B cell (primary cell): ENCODE results near the gene ITGA3. TPM values are rescaled to one million over a fixed set of nuclear protein-coding genes. Genes with fewer than 3 reads are reported as not detected.

Experiments
- ATAC-seq: fragments of 200-7000 bp; cut with Tn5 transposase; one replicate; pipeline ENCODE4 v1.10.0; 2021; ENCODE audit warnings: low read depth, mild to moderate bottlenecking, moderate number of reproducible peaks, moderate library complexity
- CTCF ChIA-PET: fragments of 350-600 bp; sonication (Branson Sonifier 250); formaldehyde crosslinking; loops from one replicate; lab custom pipeline; 2021; ENCODE audit warnings: antibody characterized with exemption, inconsistent platforms; lab: Charles Lee
- POLR2A ChIA-PET: fragments of 350-600 bp; sonication (Branson Sonifier 250); formaldehyde crosslinking; loops from one replicate; lab custom pipeline; 2021; ENCODE audit warnings: antibody characterized with exemption; lab: Charles Lee
- DNase-seq: peaks from one replicate; pipeline ENCODE4 v3.0.0; 2013
- H2AFZ ChIP-seq: 2 replicates; pipeline ENCODE4 v1.6.1; 2012; ENCODE audit warnings: mild to moderate bottlenecking, low read depth, low read length; ENCODE audit not compliant: insufficient read depth, poor library complexity, severe bottlenecking
- H3K27ac ChIP-seq, 2 donors: 1 replicate in 1 of 2; 2 replicates in 1 of 2; pipeline ENCODE4 v1.5.1; 2012 to 2013; ENCODE audit warnings: low read length in 2 of 2, mild to moderate bottlenecking in 2 of 2, moderate library complexity in 1 of 2
- H3K27me3 ChIP-seq, 4 experiments: fragments of 200-600 bp in 1 of 4; sonication (generic) in 1 of 4; replicated peaks in 1 of 4; 1 replicate in 2 of 4; 2 replicates in 2 of 4; pipeline versions ENCODE4 v1.6.1 to v1.7.0; 2013 to 2016; ENCODE audit warnings: low read length in 3 of 4, mild to moderate bottlenecking in 2 of 4, mixed read lengths in 1 of 4, moderate library complexity in 1 of 4; ENCODE audit not compliant: insufficient read depth in 4 of 4, control insufficient read depth in 3 of 4; ENCODE audit errors: control extremely low read depth in 1 of 4
- H3K36me3 ChIP-seq, 2 experiments: replicated peaks in 1 of 2; 1 replicate in 1 of 2; 2 replicates in 1 of 2; pipeline versions ENCODE4 v1.6.1 to v1.7.1; 2013; ENCODE audit warnings: low read length in 1 of 2; ENCODE audit not compliant: insufficient read depth in 2 of 2, control insufficient read depth in 1 of 2; ENCODE audit errors: control extremely low read depth in 1 of 2, extremely low read depth in 1 of 2
- H3K4me1 ChIP-seq, 2 donors: fragments of 200-600 bp in 1 of 2; sonication (generic) in 1 of 2; 1 replicate in 1 of 2; 2 replicates in 1 of 2; pipeline versions ENCODE4 v1.5.1 to v1.6.1; 2013 to 2017; ENCODE audit warnings: low read length in 2 of 2; ENCODE audit not compliant: control insufficient read depth in 2 of 2, insufficient read depth in 2 of 2
- H3K4me2 ChIP-seq: replicated peaks from 2 replicates; pipeline ENCODE3; 2012; ENCODE audit warnings: mild to moderate bottlenecking, low read depth, low read length; ENCODE audit not compliant: poor library complexity, severe bottlenecking
- H3K4me3 ChIP-seq, 5 experiments: fragments of 200-600 bp in 1 of 5; sonication (generic) in 1 of 5; 1 replicate in 3 of 5; 2 replicates in 2 of 5; pipeline versions ENCODE4 v1.5.1 to v1.7.0; 2011 to 2016; ENCODE audit warnings: low read length in 4 of 5, mild to moderate bottlenecking in 4 of 5, low read depth in 2 of 5, control low read depth in 1 of 5, moderate library complexity in 1 of 5; ENCODE audit not compliant: insufficient read depth in 1 of 5; ENCODE audit errors: control extremely low read depth in 1 of 5, extremely low read depth in 1 of 5
- H3K79me2 ChIP-seq: fragments of 200-600 bp; sonication (generic); one replicate; pipeline ENCODE4 v1.6.0; 2016; ENCODE audit warnings: low read length; ENCODE audit not compliant: control insufficient read depth, insufficient read depth
- H3K9ac ChIP-seq: fragments of 200-600 bp; sonication (generic); 2 replicates; pipeline ENCODE4 v1.6.1; 2017; ENCODE audit warnings: mild to moderate bottlenecking, low read length, moderate library complexity
- H3K9me3 ChIP-seq, 3 donors: one replicate each; pipeline versions ENCODE4 v1.6.1 to v1.7.1; 2013; ENCODE audit warnings: low read length in 2 of 3; ENCODE audit not compliant: control insufficient read depth in 2 of 3, insufficient read depth in 1 of 3; ENCODE audit errors: control extremely low read depth in 1 of 3
- H4K20me1 ChIP-seq: 2 replicates; pipeline ENCODE4 v1.6.0; 2012; ENCODE audit warnings: mild to moderate bottlenecking, low read length; ENCODE audit not compliant: insufficient read depth, control insufficient read depth, poor library complexity, severe bottlenecking
- H3K27ac Mint-ChIP-seq: one replicate; pipeline ENCODE4 v1.8.0; 2021; ENCODE audit warnings: mixed read lengths
- H3K27me3 Mint-ChIP-seq: one replicate; pipeline ENCODE4 v1.8.0; 2021; ENCODE audit warnings: mixed read lengths
- H3K4me1 Mint-ChIP-seq: one replicate; pipeline ENCODE4 v1.8.0; 2021; ENCODE audit warnings: mixed read lengths
- H3K4me3 Mint-ChIP-seq: one replicate; pipeline ENCODE4 v1.8.0; 2021; ENCODE audit warnings: mixed read lengths
- H3K9me3 Mint-ChIP-seq: one replicate; pipeline ENCODE4 v1.8.0; 2022; ENCODE audit warnings: mixed read lengths; ENCODE audit not compliant: insufficient read depth
- CTCF ChIP-seq: fragments of 200-600 bp; IDR thresholded peaks from one replicate; pipeline ENCODE4 v1.8.0; 2022; ENCODE audit warnings: antibody characterized with exemption, mild to moderate bottlenecking
- EZH2 ChIP-seq: IDR thresholded peaks from 2 replicates; pipeline ENCODE4 v1.6.1; 2012; ENCODE audit warnings: borderline replicate concordance, low read depth, mild to moderate bottlenecking, moderate library complexity, low read length; ENCODE audit not compliant: insufficient read depth, poor library complexity, severe bottlenecking
- WGBS: methylation state at CpG from one replicate; pipeline ENCODE4 v1.1.5; 2013; ENCODE audit warnings: missing lambda C conversion rate; ENCODE audit not compliant: insufficient coverage; 5-methylcytosine and 5-hydroxymethylcytosine counted together
- intact Hi-C: fragments of 100-400 bp; cut with micrococcal nuclease; formaldehyde crosslinking; loops from one replicate; pipeline ENCODE4 v1.10.0; 2022
- polyA plus RNA-seq: library from polyadenylated mRNA; depleted of rRNA; stranded (reverse); fragments of >200 nt; gene quantifications from 2 replicates; pipeline ENCODE4 v1.2.3, GENCODE V29; 2012
- total RNA-seq, 2 donors: library from RNA; stranded (reverse); fragments of 120-200 nt in 1 of 2; gene quantifications; 1 replicate in 1 of 2; 2 replicates in 1 of 2; pipeline versions ENCODE4 v1.2.3 to v1.2.4, GENCODE V29; 2013 to 2022

Gene ITGA3
- total and polyA plus RNA-seq, 2 donors (not counting 1 experiment from before 2014, with no cell fraction given), result 11.9 to 13.3 TPM

- H3K4me3 ChIP-seq, result no peak overlapping the region
- no peak overlapping the region for H3K27ac ChIP-seq
- WGBS, result no CpG with 5 or more reads among the region's 1 CpG
- H3K4me2 ChIP-seq, result no peak overlapping the region
- no peaks in the 10 kb centered on the region for H3K4me1 ChIP-seq
- H3K36me3 ChIP-seq, result no peaks in the 10 kb centered on the region
- no peak overlapping the region for H3K27ac Mint-ChIP-seq
- ATAC-seq (no peak), DNase-seq (no peak)
- H3K4me3 Mint-ChIP-seq, result no peak overlapping the region
- H3K4me1 Mint-ChIP-seq, result no peaks in the 10 kb centered on the region
- intact Hi-C loops, result no loop called here
- ChIA-PET CTCF (interaction anchor here (1.2 kb wide), 1 partner anchor 75 kb away, joined by 3 read pairs; no protein-coding TSS in a partner anchor), POLR2A (no interaction called here)
- H3K27me3 Mint-ChIP-seq, result peaks cover 42% of the 10 kb centered on the region
- TF ChIP-seq EZH2 (no peak), CTCF (no peak)
- H3K9me3 ChIP-seq, result peaks cover 2 to 11% (median 10%) of the 10 kb centered on the region in 3 donors
- peaks cover 7% of the 10 kb centered on the region for H3K9me3 Mint-ChIP-seq
- H2AFZ ChIP-seq, result no peak overlapping the region
- no peaks in the 10 kb centered on the region for H4K20me1 ChIP-seq
- H3K27me3 ChIP-seq, result peaks cover 0 to 16% (median 4%) of the 10 kb centered on the region in 4 experiments
- H3K79me2 ChIP-seq, result no peaks in the 10 kb centered on the region
- no peak overlapping the region for H3K9ac ChIP-seq
Observed at GRCh38 chr17:50018909-50019308, 37.0 kb upstream of the ITGA3 start.

- DNase-seq (no peak), ATAC-seq (no peak)
- H3K4me3 ChIP-seq, result no peak overlapping the region
- no peaks in the 10 kb centered on the region for H3K36me3 ChIP-seq
- H3K79me2 ChIP-seq, result no peaks in the 10 kb centered on the region
- H4K20me1 ChIP-seq, result no peaks in the 10 kb centered on the region
- H3K27me3 Mint-ChIP-seq, result peaks cover 32% of the 10 kb centered on the region
- TF ChIP-seq EZH2 (no peak), CTCF (no peak)
- WGBS, result 64% methylated on average over 11 of the region's 13 CpGs
- H3K9me3 ChIP-seq, result no peaks in the 10 kb centered on the region
- no peak overlapping the region for H3K27ac ChIP-seq
- ChIA-PET CTCF (interaction anchor here (0.6 to 3.5 kb wide), 4 partner anchors 10 to 66 kb away, joined by 3 to 17 read pairs (median 3); no protein-coding TSS in a partner anchor), POLR2A (no interaction called here)
- no peak overlapping the region for H3K27ac Mint-ChIP-seq
- H3K4me2 ChIP-seq, result no peak overlapping the region
- no peak overlapping the region for H3K9ac ChIP-seq
- intact Hi-C loops, result no loop called here
- H3K27me3 ChIP-seq, result peaks cover 0 to 9% (median 2%) of the 10 kb centered on the region in 4 experiments
- H2AFZ ChIP-seq, result no peak overlapping the region
- H3K4me3 Mint-ChIP-seq, result no peak overlapping the region
- no peaks in the 10 kb centered on the region for H3K9me3 Mint-ChIP-seq
- H3K4me1 ChIP-seq, result no peaks in the 10 kb centered on the region
- no peaks in the 10 kb centered on the region for H3K4me1 Mint-ChIP-seq
Observed at GRCh38 chr17:50020841-50021599, 34.9 kb upstream of the ITGA3 start.
